Liver (tissue), 9 donors: ENCODE measurements around the gene HMGN3. TPM values are rescaled to one million over a fixed set of nuclear protein-coding genes. Genes with fewer than 3 reads are reported as not detected.

Experiments used
- DNase-seq: peaks from one replicate; pipeline ENCODE4 v3.0.0-alpha.2; 2017; ENCODE audit warnings: low spot score
- H3K27ac ChIP-seq, 2 donors: one replicate each; pipeline ENCODE4 v1.7.0; 2013; ENCODE audit warnings: inconsistent platforms in 2 of 2, low read length in 2 of 2, control low read depth in 1 of 2, low read depth in 1 of 2, mild to moderate bottlenecking in 1 of 2
- H3K27me3 ChIP-seq, 4 donors: one replicate each; pipeline versions ENCODE4 v1.6.1 to v1.7.0; 2013; ENCODE audit warnings: low read length in 3 of 4, inconsistent platforms in 1 of 4, mild to moderate bottlenecking in 1 of 4, moderate library complexity in 1 of 4; ENCODE audit not compliant: control insufficient read depth in 4 of 4, insufficient read depth in 4 of 4
- H3K36me3 ChIP-seq, 4 donors: one replicate each; pipeline versions ENCODE4 v1.6.1 to v1.7.0; 2013; ENCODE audit warnings: low read length in 3 of 4, mild to moderate bottlenecking in 3 of 4, low read depth in 1 of 4, moderate library complexity in 1 of 4; ENCODE audit not compliant: control insufficient read depth in 4 of 4, insufficient read depth in 3 of 4
- H3K4me1 ChIP-seq, 4 donors: one replicate each; pipeline versions ENCODE4 v1.6.1 to v1.7.0; 2013; ENCODE audit warnings: low read length in 3 of 4, mild to moderate bottlenecking in 3 of 4, moderate library complexity in 1 of 4; ENCODE audit not compliant: control insufficient read depth in 4 of 4, insufficient read depth in 4 of 4
- H3K4me3 ChIP-seq, 3 donors: one replicate each; pipeline versions ENCODE4 v1.6.1 to v1.7.0; 2013; ENCODE audit warnings: low read length in 3 of 3, control low read depth in 1 of 3, low read depth in 1 of 3, mild to moderate bottlenecking in 1 of 3
- H3K9ac ChIP-seq, 2 donors: one replicate each; pipeline ENCODE4 v1.7.0; 2013; ENCODE audit warnings: low read length in 2 of 2, mild to moderate bottlenecking in 2 of 2, moderate library complexity in 2 of 2, control low read depth in 1 of 2, low read depth in 1 of 2
- H3K9me3 ChIP-seq, 4 donors: one replicate each; pipeline versions ENCODE4 v1.6.1 to v1.7.0; 2013; ENCODE audit warnings: low read length in 3 of 4; ENCODE audit not compliant: control insufficient read depth in 4 of 4
- ATF3 ChIP-seq: IDR thresholded peaks from 2 replicates; pipeline ENCODE4 v1.6.1; 2016; ENCODE audit warnings: antibody characterized with exemption
- EGR1 ChIP-seq, 2 donors: IDR thresholded peaks; 2 replicates each; pipeline ENCODE4 v1.6.1; 2016 to 2018; ENCODE audit warnings: antibody characterized with exemption in 2 of 2, low read depth in 2 of 2
- FOXA1 ChIP-seq: IDR thresholded peaks from 2 replicates; pipeline ENCODE4 v1.6.1; 2016; ENCODE audit warnings: antibody characterized with exemption
- FOXA2 ChIP-seq: IDR thresholded peaks from 2 replicates; pipeline ENCODE4 v1.6.1; 2016; ENCODE audit warnings: antibody characterized with exemption
- GABPA ChIP-seq, 2 donors: IDR thresholded peaks in 1 of 2; conservative IDR thresholded peaks in 1 of 2; 2 replicates each; pipeline ENCODE4 v1.6.1; 2016; ENCODE audit warnings: antibody characterized with exemption in 2 of 2, mild to moderate bottlenecking in 1 of 2, moderate library complexity in 1 of 2
- HNF4A ChIP-seq, 2 donors: conservative IDR thresholded peaks; 2 replicates each; pipeline ENCODE4 v1.6.1; 2016; ENCODE audit warnings: antibody characterized with exemption in 2 of 2, mild to moderate bottlenecking in 2 of 2
- HNF4G ChIP-seq: IDR thresholded peaks from 2 replicates; pipeline ENCODE4 v1.6.1; 2016; ENCODE audit warnings: antibody characterized with exemption
- JUND ChIP-seq, 2 donors: IDR thresholded peaks; 2 replicates each; pipeline ENCODE4 v1.6.1; 2016; ENCODE audit warnings: antibody characterized with exemption in 2 of 2
- MAX ChIP-seq: IDR thresholded peaks from 2 replicates; pipeline ENCODE4 v1.6.1; 2016; ENCODE audit warnings: antibody characterized with exemption
- NR2F2 ChIP-seq: IDR thresholded peaks from 2 replicates; pipeline ENCODE4 v1.6.1; 2016; ENCODE audit warnings: antibody characterized with exemption
- RAD21 ChIP-seq, 2 donors: IDR thresholded peaks; 2 replicates each; pipeline ENCODE4 v1.6.1; 2016; ENCODE audit warnings: antibody characterized with exemption in 2 of 2, mild to moderate bottlenecking in 2 of 2
- RXRA ChIP-seq, 2 donors: IDR thresholded peaks; 2 replicates each; pipeline ENCODE4 v1.6.1; 2017 to 2018; ENCODE audit warnings: antibody characterized with exemption in 2 of 2, mild to moderate bottlenecking in 1 of 2
- SP1 ChIP-seq: IDR thresholded peaks from 2 replicates; pipeline ENCODE4 v1.6.1; 2018; ENCODE audit warnings: antibody characterized with exemption, mild to moderate bottlenecking
- TAF1 ChIP-seq: conservative IDR thresholded peaks from 2 replicates; pipeline ENCODE4 v1.6.1; 2016; ENCODE audit warnings: antibody characterized with exemption, mild to moderate bottlenecking
- YY1 ChIP-seq: IDR thresholded peaks from 2 replicates; pipeline ENCODE4 v1.6.1; 2016; ENCODE audit warnings: antibody characterized with exemption, mild to moderate bottlenecking
- ZBTB33 ChIP-seq: IDR thresholded peaks from 2 replicates; pipeline ENCODE4 v1.6.1; 2016; ENCODE audit warnings: antibody characterized with exemption
- WGBS: extraction: QIAGEN DNeasy Blood & Tissue Kit; methylation state at CpG from one replicate; pipeline ENCODE4 v1.1.7; 2013; 5-methylcytosine and 5-hydroxymethylcytosine counted together
- polyA plus RNA-seq, 2 donors: library from polyadenylated mRNA; stranded (reverse) in 1 of 2; unstranded in 1 of 2; fragments of 200-250 nt in 1 of 2; fragments of >200 nt in 1 of 2; fragmentation: Nextera tagmentation in 1 of 2; extraction: Ambion mirVana in 1 of 2; gene quantifications; one replicate each; pipeline versions ENCODE4 v1.2.1 to v1.2.3, GENCODE V29; 2013 to 2015
- total RNA-seq, 2 donors: library from RNA; depleted of rRNA; stranded (reverse); fragments of >200 nt; gene quantifications; one replicate each; pipeline ENCODE4 v1.2.3, GENCODE V29; 2014
- TF ChIP-seq, protein P1 (sequence below): IDR thresholded peaks from 2 replicates; pipeline ENCODE4 v1.6.1; 2016; ENCODE audit warnings: antibody characterized with exemption, mild to moderate bottlenecking
- TF ChIP-seq, protein P2 (sequence below): fragments of 150-350 bp; IDR thresholded peaks from 2 replicates; pipeline ENCODE4 v1.5.1; 2017; ENCODE audit warnings: improper control_type of control experiment, low read depth, low read length; ENCODE audit not compliant: missing input control
- donor health status: healthy.
- donor health status: healthy.
- donor health status: healthy.
- donor health status: healthy.
- donor health status: healthy.

Gene HMGN3
- total and polyA plus RNA-seq, 4 donors: 26.7 to 112 (median 44.3) TPM

DNA sequence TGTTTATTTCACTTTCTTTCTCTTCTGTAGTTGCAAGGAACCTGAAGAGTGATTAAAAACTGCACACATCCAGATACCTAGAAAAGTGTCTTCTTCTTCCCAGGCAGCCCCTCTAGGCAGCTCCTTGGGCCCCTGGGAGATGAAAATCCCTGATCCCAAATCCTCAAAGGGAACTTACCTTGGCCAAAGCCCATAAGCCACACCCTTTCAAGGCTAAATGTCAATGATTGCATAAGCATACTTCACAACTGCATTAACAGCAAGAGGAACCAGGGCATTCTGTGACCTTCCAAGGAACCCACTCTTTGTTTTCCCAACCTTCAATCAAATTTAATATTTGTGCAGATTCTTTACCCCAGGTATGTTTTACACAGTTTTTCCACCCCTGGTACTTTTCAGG, 4.4 kb upstream of the HMGN3 start:
- H3K4me3 ChIP-seq: no peak overlapping the region
- H3K4me1 ChIP-seq: no peaks in the 10 kb centered on the region
- no peak for TF ChIP-seq RAD21 (IDR thresholded peaks at IDR 0.05)
- no peak for TF ChIP-seq JUND (IDR thresholded peaks at IDR 0.05)
- no peak for TF ChIP-seq HNF4G
- no peak for TF ChIP-seq FOXA2
- TF ChIP-seq, protein P1, sequence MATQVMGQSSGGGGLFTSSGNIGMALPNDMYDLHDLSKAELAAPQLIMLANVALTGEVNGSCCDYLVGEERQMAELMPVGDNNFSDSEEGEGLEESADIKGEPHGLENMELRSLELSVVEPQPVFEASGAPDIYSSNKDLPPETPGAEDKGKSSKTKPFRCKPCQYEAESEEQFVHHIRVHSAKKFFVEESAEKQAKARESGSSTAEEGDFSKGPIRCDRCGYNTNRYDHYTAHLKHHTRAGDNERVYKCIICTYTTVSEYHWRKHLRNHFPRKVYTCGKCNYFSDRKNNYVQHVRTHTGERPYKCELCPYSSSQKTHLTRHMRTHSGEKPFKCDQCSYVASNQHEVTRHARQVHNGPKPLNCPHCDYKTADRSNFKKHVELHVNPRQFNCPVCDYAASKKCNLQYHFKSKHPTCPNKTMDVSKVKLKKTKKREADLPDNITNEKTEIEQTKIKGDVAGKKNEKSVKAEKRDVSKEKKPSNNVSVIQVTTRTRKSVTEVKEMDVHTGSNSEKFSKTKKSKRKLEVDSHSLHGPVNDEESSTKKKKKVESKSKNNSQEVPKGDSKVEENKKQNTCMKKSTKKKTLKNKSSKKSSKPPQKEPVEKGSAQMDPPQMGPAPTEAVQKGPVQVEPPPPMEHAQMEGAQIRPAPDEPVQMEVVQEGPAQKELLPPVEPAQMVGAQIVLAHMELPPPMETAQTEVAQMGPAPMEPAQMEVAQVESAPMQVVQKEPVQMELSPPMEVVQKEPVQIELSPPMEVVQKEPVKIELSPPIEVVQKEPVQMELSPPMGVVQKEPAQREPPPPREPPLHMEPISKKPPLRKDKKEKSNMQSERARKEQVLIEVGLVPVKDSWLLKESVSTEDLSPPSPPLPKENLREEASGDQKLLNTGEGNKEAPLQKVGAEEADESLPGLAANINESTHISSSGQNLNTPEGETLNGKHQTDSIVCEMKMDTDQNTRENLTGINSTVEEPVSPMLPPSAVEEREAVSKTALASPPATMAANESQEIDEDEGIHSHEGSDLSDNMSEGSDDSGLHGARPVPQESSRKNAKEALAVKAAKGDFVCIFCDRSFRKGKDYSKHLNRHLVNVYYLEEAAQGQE: no peak
- TF ChIP-seq ATF3: no peak
- TF ChIP-seq, protein P2, sequence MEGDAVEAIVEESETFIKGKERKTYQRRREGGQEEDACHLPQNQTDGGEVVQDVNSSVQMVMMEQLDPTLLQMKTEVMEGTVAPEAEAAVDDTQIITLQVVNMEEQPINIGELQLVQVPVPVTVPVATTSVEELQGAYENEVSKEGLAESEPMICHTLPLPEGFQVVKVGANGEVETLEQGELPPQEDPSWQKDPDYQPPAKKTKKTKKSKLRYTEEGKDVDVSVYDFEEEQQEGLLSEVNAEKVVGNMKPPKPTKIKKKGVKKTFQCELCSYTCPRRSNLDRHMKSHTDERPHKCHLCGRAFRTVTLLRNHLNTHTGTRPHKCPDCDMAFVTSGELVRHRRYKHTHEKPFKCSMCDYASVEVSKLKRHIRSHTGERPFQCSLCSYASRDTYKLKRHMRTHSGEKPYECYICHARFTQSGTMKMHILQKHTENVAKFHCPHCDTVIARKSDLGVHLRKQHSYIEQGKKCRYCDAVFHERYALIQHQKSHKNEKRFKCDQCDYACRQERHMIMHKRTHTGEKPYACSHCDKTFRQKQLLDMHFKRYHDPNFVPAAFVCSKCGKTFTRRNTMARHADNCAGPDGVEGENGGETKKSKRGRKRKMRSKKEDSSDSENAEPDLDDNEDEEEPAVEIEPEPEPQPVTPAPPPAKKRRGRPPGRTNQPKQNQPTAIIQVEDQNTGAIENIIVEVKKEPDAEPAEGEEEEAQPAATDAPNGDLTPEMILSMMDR: no peak
- TF ChIP-seq SP1: no peak
- TF ChIP-seq NR2F2: no peak
- no peak for TF ChIP-seq MAX
- no peak for TF ChIP-seq RXRA (IDR thresholded peaks at IDR 0.05)
- no peak for TF ChIP-seq EGR1 (IDR thresholded peaks at IDR 0.05; ENCODE audit: low read depth in 2 of 2)
- no peak for TF ChIP-seq GABPA (IDR thresholded peaks at IDR 0.05 in 1 of 2, conservative IDR thresholded peaks at IDR 0.05 in 1 of 2)
- no peak for TF ChIP-seq TAF1
- TF ChIP-seq ZBTB33: no peak
- no peak for TF ChIP-seq HNF4A (conservative IDR thresholded peaks at IDR 0.05)
- no peak overlapping the region for H3K9ac ChIP-seq
- no peaks in the 10 kb centered on the region for H3K36me3 ChIP-seq
- no peak overlapping the region for H3K27ac ChIP-seq
- no peak for DNase-seq
- no peaks in the 10 kb centered on the region for H3K27me3 ChIP-seq
- no peaks in the 10 kb centered on the region for H3K9me3 ChIP-seq

GRCh38 chr6:79236711-79237110, 2.2 kb upstream of the HMGN3 start:
- Histone ChIP-seq H3K27ac (no peak overlapping the region), H3K4me3 (no peak overlapping the region), H3K9me3 (no peaks in the 10 kb centered on the region), H3K27me3 (no peaks in the 10 kb centered on the region), H3K4me1 (no peaks in the 10 kb centered on the region), H3K9ac (no peak overlapping the region), H3K36me3 (no peaks in the 10 kb centered on the region)
- 85% methylated on average over 3 of the region's 3 CpGs for WGBS
- no peak for DNase-seq
- TF ChIP-seq HNF4G (no peak), RAD21 (IDR thresholded peaks at IDR 0.05) (no peak), FOXA1 (no peak), HNF4A (conservative IDR thresholded peaks at IDR 0.05) (no peak), ATF3 (no peak), FOXA2 (no peak), MAX (no peak), RXRA (IDR thresholded peaks at IDR 0.05) (no peak), NR2F2 (no peak), TAF1 (no peak), SP1 (no peak), YY1 (no peak)
- TF ChIP-seq, protein P2: no peak
